Small intestine (tissue), 7 donors: ENCODE results near the gene NUDT14. TPM values are rescaled to one million over a fixed set of nuclear protein-coding genes. Genes with fewer than 3 reads are reported as not detected.

ENCODE experiments used
- DNase-seq, 2 donors: peaks; one replicate each; pipeline versions ENCODE4 v3.0.0 to v3.0.0-alpha.2; 2013
- FAIRE-seq: peaks from 2 replicates; lab custom pipeline; 2012; peaks lifted over from hg19 to GRCh38; lab: Jason Lieb, UNC
- H3K27ac ChIP-seq, 3 donors: one replicate each; pipeline ENCODE4 v1.5.1; 2013; ENCODE audit warnings: low read length in 2 of 3, mild to moderate bottlenecking in 2 of 3, control low read depth in 1 of 3, inconsistent platforms in 1 of 3, low read depth in 1 of 3, moderate library complexity in 1 of 3
- H3K27me3 ChIP-seq, 3 donors: one replicate each; pipeline ENCODE4 v1.6.1; 2013; ENCODE audit warnings: low read length in 3 of 3, inconsistent platforms in 1 of 3; ENCODE audit not compliant: control insufficient read depth in 3 of 3, insufficient read depth in 3 of 3
- H3K36me3 ChIP-seq, 3 donors: one replicate each; pipeline ENCODE4 v1.6.1; 2013; ENCODE audit warnings: low read length in 3 of 3, inconsistent platforms in 1 of 3, low read depth in 1 of 3, mild to moderate bottlenecking in 1 of 3, moderate library complexity in 1 of 3; ENCODE audit not compliant: control insufficient read depth in 3 of 3, insufficient read depth in 2 of 3
- H3K4me1 ChIP-seq, 3 donors: one replicate each; pipeline ENCODE4 v1.6.1; 2013; ENCODE audit warnings: low read length in 2 of 3, inconsistent platforms in 1 of 3, low read depth in 1 of 3, mild to moderate bottlenecking in 1 of 3, moderate library complexity in 1 of 3; ENCODE audit not compliant: control insufficient read depth in 3 of 3, insufficient read depth in 2 of 3
- H3K4me3 ChIP-seq, 3 donors: one replicate each; pipeline ENCODE4 v1.5.1; 2013; ENCODE audit warnings: low read length in 3 of 3, control low read depth in 1 of 3, inconsistent platforms in 1 of 3, low read depth in 1 of 3, mild to moderate bottlenecking in 1 of 3, moderate library complexity in 1 of 3
- H3K9me3 ChIP-seq, 2 donors: one replicate each; pipeline ENCODE4 v1.6.1; 2013; ENCODE audit warnings: low read depth in 1 of 2, low read length in 1 of 2; ENCODE audit not compliant: control insufficient read depth in 2 of 2, insufficient read depth in 1 of 2
- WGBS, 3 donors: extraction: QIAGEN DNeasy Blood & Tissue Kit; methylation state at CpG; one replicate each; pipeline ENCODE4 v1.1.7; 2013; 5-methylcytosine and 5-hydroxymethylcytosine counted together
- polyA plus RNA-seq, 4 donors: library from polyadenylated mRNA; stranded (reverse) in 3 of 4; unstranded in 1 of 4; fragments of 200-250 nt in 3 of 4; fragments of 120-200 nt in 1 of 4; gene quantifications; one replicate each; pipeline versions ENCODE4 v1.2.1 to v1.2.3, GENCODE V29; 2013
- donor health status: healthy with polysubstance abuse.
- donor health status: control.
- donor health status: control.
- donor health status: Bipolar disorder and iron deficiency.
- donor health status: healthy.

NUDT14 gene
- polyA plus RNA-seq, 4 donors = 25.9 to 68.1 (median 51.7) TPM

DNA sequence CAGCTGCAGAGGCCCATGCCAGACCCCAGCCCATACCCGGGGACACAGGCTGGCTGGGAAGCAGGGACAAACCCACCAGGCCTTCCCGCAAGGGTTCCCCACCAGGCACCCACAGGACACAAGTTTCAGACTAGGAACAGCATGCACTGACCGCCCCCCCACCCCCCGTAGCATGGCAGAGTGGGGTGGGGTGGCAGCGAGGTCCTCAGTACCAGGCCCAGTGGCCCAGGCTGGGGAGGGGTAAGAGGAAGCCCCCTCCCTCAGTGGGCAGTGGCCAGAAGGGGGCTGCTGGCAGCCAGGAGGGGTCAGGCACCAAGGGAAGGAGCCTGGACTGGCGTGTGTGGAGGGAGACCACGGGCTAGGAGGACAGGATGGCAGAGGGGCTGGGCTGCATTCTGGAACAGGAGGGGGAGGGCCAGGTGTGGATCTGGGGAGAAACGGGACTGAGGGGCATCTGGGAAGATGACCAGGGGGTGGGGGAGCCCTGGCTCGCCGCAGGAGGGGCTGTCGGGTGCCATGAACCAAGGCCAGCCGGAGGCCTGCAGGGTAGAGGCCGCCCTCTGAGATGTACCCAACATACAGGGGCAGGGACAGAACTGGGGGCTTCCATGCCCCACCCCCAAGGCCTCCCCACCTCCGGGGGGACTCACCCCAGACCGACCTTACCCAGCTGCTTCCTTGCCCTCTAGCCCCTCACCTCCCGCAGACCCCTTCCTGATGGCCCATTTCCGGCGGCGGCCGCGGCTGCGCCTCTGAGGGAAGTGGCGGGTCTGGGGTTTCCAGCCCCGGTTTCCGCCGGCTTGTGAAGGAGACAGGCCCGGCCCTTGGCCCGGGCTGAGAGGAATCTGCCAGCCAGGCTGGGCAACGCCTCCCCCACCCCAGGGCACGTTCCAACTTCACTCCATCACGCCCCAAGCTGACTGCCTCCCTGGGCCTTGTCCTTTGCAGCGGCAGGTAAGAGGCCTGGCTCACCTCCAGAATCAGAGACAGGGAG is 6.9 kb downstream of the NUDT14 start:
- 66 to 80% (median 67%) methylated on average over 22 to 32 of the region's 32 CpGs for WGBS, 3 donors
- peaks cover 0 to under 1% (median 0%) of the 10 kb centered on the region in 3 donors for H3K4me1 ChIP-seq
- FAIRE-seq = no peak

DNA sequence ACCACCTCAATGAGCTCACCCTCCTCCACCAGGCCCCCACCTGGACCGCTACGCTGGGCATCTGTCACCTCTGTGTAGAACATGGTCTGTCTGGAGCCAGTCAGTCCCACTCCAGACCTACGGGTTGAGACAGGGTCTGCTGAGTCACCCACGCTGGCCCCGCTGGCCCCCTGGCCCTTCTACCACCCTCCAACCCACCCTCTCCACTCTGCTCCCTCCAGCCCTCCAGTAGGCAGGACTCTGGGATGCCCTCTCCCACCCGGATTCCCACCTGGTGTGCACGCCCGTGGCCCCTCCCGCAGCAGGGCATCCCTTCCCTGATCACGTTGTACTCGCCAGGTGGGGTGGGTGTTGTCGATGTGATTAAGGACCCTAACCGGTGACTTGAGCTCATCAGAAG is 8.0 kb downstream of the NUDT14 start:
- DNase-seq (no peak), FAIRE-seq (no peak)
- Histone ChIP-seq H3K4me3 (no peak overlapping the region), H3K27me3 (peaks cover 3 to 15% (median 5%) of the 10 kb centered on the region in 3 donors), H3K27ac (no peak overlapping the region), H3K36me3 (peaks cover 0 to 46% (median 0%) of the 10 kb centered on the region in 3 donors), H3K9me3 (no peaks in the 10 kb centered on the region), H3K4me1 (no peaks in the 10 kb centered on the region)
- WGBS, 3 donors = 83 to 92% (median 88%) methylated on average over 13 of the region's 13 CpGs

More for the DNA sequence above, 6.9 kb downstream of the NUDT14 start:
- H3K27ac ChIP-seq = no peak overlapping the region
- peaks cover 0 to 50% (median 0%) of the 10 kb centered on the region in 3 donors for H3K36me3 ChIP-seq
- no peak overlapping the region for H3K4me3 ChIP-seq
- H3K9me3 ChIP-seq = no peaks in the 10 kb centered on the region
- no peak for DNase-seq
- H3K27me3 ChIP-seq = peaks cover 3 to 13% (median 5%) of the 10 kb centered on the region in 3 donors

DNA sequence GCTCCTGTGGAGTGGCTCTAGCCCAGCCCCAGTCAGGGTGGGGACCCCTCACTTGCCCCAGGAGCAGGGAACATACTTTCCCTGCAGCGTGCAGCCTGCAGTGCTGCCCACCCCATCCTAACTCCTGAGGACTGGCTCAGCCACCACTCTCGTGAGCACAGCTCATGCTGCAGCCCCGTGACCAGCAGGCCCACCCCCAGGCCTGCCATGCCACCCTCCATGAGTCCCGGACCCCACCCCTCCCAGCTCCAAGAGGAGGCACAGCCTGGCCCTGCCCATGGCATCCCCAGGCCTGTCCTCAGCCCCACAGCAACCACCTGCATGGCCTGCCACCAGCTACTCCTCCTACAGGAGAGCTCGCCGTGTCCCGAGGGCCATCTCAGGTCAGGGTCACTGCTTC is 8.6 kb downstream of the NUDT14 start:
- Histone ChIP-seq H3K4me1 (no peaks in the 10 kb centered on the region), H3K36me3 (peaks cover 0 to 40% (median 0%) of the 10 kb centered on the region in 3 donors), H3K27ac (no peak overlapping the region), H3K27me3 (peaks cover 5 to 20% (median 7%) of the 10 kb centered on the region in 3 donors), H3K4me3 (no peak overlapping the region), H3K9me3 (no peaks in the 10 kb centered on the region)
- 63 to 74% (median 63%) methylated on average over 6 to 7 of the region's 7 CpGs for WGBS, 3 donors
- DNase-seq = no peak
- no peak for FAIRE-seq

DNA sequence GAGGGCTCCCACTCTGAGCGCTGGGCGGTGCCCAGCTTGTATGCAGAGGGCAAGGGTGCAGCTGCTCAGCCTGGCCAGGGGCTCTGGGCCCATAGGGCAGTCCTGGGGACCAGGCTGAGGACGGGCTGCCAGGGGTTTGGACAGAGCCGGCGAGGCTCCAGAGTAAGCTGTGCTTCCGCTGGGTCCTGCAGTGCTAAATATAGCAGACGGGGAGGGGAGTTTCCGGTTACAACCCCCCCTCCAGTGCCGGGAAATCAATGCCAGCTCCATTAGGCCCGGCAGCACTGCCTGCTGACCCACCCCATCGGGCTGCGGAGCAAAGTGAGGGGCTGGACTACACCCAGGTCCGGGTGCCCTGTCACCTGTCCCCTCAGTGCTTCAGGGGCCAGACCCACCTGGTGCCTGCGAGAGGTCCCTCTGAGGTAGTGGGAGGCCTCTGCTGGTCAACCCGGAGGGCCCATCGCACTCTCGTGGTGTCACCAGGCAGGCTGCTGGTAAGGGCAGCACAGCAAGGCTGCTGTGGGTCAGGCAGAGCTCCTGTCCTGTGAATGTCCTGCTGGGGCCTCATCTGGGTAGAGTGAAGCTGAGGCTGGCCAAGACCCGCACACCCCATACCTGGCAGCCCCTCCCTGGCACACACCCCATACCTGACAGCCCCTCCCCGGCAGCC is 10.0 kb downstream of the NUDT14 start:
- WGBS, 3 donors = 11 to 28% (median 16%) methylated on average over 19 of the region's 19 CpGs
- Histone ChIP-seq H3K4me3 (no peak overlapping the region), H3K9me3 (no peaks in the 10 kb centered on the region), H3K27ac (no peak overlapping the region), H3K36me3 (peaks cover 0 to 28% (median 0%) of the 10 kb centered on the region in 3 donors), H3K4me1 (no peaks in the 10 kb centered on the region), H3K27me3 (peaks cover 5 to 30% (median 11%) of the 10 kb centered on the region in 3 donors)
- DNase-seq = no peak
- no peak for FAIRE-seq

DNA sequence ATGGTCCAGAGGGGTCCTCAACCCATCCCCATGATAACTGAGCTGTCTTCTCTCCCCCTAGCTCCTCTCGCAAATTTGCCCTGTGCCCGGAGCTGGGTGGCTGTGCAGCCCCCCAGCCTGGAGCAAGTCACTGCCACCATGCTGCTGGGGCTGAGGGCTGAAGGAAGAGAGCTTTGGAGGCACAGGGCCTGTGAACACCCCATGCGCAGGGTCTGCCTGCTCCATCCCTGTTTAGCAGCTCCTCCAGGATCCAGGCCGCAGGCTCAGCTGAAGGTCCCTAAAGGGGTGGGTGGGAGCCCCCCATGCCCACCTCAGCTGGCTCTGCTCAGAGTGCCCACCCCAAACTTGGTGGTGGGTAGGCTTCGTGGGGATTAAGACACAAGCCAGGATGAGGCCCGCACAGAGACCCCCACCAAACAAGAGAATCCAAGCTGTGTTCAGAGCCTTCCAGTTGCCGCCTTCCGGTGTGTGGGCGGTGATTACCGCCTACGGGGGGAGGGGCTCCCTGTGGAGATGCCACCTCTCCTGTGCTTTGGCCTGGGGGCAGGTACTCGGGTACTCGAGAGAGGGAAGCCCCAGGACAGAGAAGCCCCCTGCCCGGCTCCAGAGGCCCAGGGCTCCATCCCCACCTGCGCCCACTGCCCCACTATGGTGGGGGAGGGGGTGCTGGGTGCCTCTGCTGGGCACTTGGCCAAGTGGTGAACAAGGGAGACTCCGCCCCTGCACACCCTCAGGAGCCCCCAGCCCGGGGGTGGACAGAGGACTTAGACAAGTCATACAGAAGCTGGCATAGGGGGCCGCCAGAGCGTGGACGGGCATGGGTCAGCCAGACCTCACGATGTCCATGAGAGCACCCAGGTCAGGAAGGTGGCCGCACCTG is 11.1 kb downstream of the NUDT14 start:
- no peak overlapping the region for H3K27ac ChIP-seq
- no peaks in the 10 kb centered on the region for H3K4me1 ChIP-seq
- FAIRE-seq (no peak), DNase-seq (no peak)
- H3K27me3 ChIP-seq = peaks cover 5 to 30% (median 11%) of the 10 kb centered on the region in 3 donors
- no peak overlapping the region for H3K4me3 ChIP-seq
- peaks cover 0 to 18% (median 0%) of the 10 kb centered on the region in 3 donors for H3K36me3 ChIP-seq
- H3K9me3 ChIP-seq = no peaks in the 10 kb centered on the region
- 61 to 78% (median 64%) methylated on average over 22 of the region's 22 CpGs for WGBS, 3 donors

DNA sequence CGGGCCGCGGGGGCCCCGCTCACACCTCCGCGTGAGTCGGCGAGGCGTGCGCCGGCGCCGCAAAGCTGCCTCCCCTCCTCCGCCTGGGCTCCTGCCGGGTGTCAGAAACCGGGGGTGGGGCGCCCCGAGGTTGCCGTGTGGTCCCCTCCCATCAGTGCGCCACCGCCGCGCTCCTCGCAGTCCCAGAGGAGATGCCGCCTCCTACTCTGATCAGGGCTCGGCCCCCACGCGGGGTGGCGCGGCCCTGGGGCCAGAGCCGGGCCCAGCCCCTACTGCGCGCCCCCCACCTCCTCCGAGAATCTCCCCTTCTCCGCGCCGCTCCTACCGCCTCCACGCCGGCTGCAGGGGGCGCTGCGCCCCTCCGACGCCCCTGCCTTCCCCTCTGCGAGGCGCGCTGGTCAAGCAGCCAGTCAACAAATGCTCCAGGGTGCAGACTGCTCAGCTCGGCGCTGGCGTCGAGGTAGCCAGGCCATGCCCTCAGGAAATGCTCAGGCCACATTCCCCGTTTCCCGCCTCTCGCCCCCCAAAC is 12.1 kb downstream of the NUDT14 start:
- WGBS, 3 donors = 7 to 19% (median 8%) methylated on average over 9 to 54 of the region's 54 CpGs
- Histone ChIP-seq H3K27me3 (peaks cover 5 to 30% (median 11%) of the 10 kb centered on the region in 3 donors), H3K4me1 (no peaks in the 10 kb centered on the region), H3K27ac (no peak overlapping the region), H3K4me3 (peak overlapping the region in 1 of 3 donors; percentile 62), H3K9me3 (no peaks in the 10 kb centered on the region), H3K36me3 (peaks cover 0 to 11% (median 0%) of the 10 kb centered on the region in 3 donors)
- DNase-seq (peak in 1 of 2 donors; percentile 55), FAIRE-seq (no peak)

DNA sequence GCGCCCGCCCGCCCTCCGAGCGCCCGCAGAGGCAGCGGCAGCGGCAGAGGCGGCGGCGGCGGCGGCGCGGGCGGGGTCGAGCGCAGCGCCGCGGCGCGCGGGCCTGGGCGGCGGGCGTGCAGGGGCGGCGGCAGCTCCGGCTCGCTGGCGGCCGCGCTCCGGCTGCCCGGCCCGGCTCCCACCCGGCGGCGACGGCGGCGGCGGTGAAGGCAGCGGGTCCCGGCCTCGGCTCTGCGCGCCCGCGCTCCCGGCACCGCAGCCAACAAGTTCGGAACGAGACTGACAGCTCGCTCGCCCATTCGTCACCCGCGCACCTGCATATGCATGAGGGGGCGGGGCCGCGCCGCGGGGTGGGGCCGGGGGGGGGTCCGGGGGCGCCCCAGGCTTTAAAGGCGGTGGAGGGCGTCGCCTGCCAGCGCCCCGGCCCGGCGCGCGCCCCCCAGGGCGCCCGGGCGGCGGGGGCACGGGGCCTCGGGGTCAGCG is 12.6 kb downstream of the NUDT14 start, which contains the start of gene JAG2:
Gene JAG2, minus strand, starts transcription at position 281 of the 483 bp plus-strand sequence. CDS start 356 bp downstream, outside the sequence.
- DNase-seq = peak; percentile 31 to 51
- Histone ChIP-seq H3K27ac (no peak within 1 kb of the TSS), H3K4me3 (peak within 1 kb of the TSS in 2 of 3 donors; percentile 21 to 62), H3K9me3 (no peaks in the 10 kb centered on the region), H3K4me1 (no peaks in the 10 kb centered on the region), H3K36me3 (peaks cover 0 to 6% (median 0%) of the 10 kb centered on the region in 3 donors), H3K27me3 (peaks cover 5 to 30% (median 11%) of the 10 kb centered on the region in 3 donors)
- 0 to 1% (median 0%) methylated on average over 14 to 84 of the region's 84 CpGs for WGBS, 3 donors
- FAIRE-seq = no peak
